ENCODE data around the gene OR51E2. TPM values are rescaled to one million over a fixed set of nuclear protein-coding genes. Genes with fewer than 3 reads are reported as not detected.

The OR51E2 gene
- total RNA-seq, 4 donors from 2014 or later: 0.10 to 0.30 TPM; not detected in 2

DNA sequence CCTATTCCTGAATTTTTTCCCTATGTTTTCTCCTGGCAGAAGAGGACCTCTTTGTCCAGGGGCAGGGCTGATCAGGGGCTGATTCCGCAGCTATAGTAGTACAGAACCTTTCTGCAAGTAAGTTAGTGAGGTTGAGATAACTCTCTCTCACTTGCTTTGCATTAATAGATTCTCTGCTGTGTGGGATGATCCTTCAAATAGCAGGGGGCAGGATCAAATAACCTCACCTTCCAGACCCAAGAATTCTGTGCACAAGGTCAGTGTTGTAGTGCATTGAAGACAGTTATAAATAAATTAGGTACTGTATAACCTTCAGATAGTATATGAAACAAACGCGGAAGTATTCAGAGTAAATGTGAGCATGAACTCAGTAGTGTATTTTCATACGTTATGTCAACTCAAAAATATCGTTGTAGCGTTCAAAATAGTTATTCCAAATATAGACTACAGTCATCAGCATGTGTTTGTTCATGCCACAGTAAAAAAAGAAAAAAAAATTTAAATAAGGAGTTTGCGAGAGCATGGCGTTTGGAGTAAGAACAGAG lies 7.2 kb upstream of the OR51E2 start:
- intact Hi-C loops (cut with DNase I; ENCODE audit: low total_unique reads): no loop called here
- TF ChIP-seq POLR2A (IDR thresholded peaks at IDR 0.05): no peak
- TF ChIP-seq, protein P1, sequence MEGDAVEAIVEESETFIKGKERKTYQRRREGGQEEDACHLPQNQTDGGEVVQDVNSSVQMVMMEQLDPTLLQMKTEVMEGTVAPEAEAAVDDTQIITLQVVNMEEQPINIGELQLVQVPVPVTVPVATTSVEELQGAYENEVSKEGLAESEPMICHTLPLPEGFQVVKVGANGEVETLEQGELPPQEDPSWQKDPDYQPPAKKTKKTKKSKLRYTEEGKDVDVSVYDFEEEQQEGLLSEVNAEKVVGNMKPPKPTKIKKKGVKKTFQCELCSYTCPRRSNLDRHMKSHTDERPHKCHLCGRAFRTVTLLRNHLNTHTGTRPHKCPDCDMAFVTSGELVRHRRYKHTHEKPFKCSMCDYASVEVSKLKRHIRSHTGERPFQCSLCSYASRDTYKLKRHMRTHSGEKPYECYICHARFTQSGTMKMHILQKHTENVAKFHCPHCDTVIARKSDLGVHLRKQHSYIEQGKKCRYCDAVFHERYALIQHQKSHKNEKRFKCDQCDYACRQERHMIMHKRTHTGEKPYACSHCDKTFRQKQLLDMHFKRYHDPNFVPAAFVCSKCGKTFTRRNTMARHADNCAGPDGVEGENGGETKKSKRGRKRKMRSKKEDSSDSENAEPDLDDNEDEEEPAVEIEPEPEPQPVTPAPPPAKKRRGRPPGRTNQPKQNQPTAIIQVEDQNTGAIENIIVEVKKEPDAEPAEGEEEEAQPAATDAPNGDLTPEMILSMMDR (IDR thresholded peaks at IDR 0.05): no peak
- DNase-seq (ENCODE audit: low spot score in 2 of 2): no peak
- no peak overlapping the region for H3K4me3 ChIP-seq (ENCODE audit: low read depth, poor library complexity, severe bottlenecking)
- 61 to 70% methylated on average over 8 of the region's 8 CpGs for WGBS, 2 donors

DNA sequence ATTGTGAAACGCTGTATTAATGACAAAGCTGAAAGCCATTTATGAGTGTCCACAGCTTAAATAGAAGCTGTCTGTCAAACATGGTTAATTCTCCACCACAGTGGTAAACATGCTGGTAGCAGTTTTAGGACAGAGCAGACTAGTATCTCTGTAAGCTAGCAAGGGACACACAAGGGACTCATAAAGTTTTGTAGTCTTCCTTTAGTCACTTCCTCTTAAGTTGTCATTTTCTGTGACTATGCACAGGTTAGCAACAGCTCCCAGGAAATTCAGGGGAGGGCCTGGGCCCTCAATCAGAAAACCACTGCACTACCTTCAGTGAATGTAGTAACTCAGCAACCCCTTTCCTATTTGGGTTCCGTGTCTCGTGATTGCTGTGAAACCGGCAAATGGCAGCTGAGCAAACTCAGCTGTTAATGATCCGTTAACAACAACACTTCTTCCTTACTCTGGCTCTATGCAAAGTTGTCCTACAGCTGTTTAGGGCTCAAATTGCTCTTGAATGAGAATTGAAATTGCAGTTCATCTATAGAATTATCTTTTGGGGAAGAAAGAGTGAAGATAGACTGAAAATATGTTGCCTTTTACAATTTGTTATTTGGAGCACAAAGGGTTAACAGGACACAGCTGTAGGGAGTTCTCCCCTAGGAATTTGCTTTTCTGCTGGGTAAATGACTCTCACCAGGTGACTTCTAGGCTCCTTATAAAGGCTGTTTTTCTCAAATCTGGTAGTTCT lies 6.6 kb upstream of the OR51E2 start, which contains the start of gene MMP26:
MMP26 (plus strand) TSS at position 731 of the 736 bp plus-strand sequence.
- TF ChIP-seq POLR2A (IDR thresholded peaks at IDR 0.05): no peak
- TF ChIP-seq, protein P1 (IDR thresholded peaks at IDR 0.05): no peak
- no peak for DNase-seq (ENCODE audit: low spot score in 2 of 2)
- no peak within 1 kb of the TSS for H3K4me3 ChIP-seq (ENCODE audit: low read depth, poor library complexity, severe bottlenecking)
- WGBS, 2 donors: 30 to 40% methylated on average over 5 of the region's 5 CpGs
- intact Hi-C loops (cut with DNase I; ENCODE audit: low total_unique reads): no loop called here

DNA sequence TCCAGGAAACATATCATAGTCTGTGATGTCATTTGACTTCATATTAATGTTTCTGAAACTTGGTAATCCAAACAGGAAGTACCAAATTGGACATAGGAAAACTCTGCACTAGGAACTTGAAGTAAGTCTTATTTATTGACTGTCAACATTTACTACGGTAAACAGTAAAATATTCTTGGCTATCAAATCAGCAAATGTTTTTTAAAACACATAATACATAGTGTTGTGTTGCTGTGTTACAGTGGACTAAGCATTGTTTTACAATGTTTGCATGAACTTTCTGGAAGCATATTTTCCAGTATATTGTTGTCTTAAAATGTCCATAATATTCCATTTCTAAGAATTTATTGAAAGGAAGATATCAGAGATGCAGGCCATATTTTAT lies 2.8 kb upstream of the OR51E2 start:
- no peak for DNase-seq (ENCODE audit: low spot score in 2 of 2)
- no peak overlapping the region for H3K4me3 ChIP-seq (ENCODE audit: low read depth, poor library complexity, severe bottlenecking)
- 64 to 72% methylated on average over 1 of the region's 1 CpG for WGBS, 2 donors
- TF ChIP-seq, protein P1 (IDR thresholded peaks at IDR 0.05): no peak
- no peak for TF ChIP-seq POLR2A (IDR thresholded peaks at IDR 0.05)
- intact Hi-C loops (cut with DNase I; ENCODE audit: low total_unique reads): no loop called here

DNA sequence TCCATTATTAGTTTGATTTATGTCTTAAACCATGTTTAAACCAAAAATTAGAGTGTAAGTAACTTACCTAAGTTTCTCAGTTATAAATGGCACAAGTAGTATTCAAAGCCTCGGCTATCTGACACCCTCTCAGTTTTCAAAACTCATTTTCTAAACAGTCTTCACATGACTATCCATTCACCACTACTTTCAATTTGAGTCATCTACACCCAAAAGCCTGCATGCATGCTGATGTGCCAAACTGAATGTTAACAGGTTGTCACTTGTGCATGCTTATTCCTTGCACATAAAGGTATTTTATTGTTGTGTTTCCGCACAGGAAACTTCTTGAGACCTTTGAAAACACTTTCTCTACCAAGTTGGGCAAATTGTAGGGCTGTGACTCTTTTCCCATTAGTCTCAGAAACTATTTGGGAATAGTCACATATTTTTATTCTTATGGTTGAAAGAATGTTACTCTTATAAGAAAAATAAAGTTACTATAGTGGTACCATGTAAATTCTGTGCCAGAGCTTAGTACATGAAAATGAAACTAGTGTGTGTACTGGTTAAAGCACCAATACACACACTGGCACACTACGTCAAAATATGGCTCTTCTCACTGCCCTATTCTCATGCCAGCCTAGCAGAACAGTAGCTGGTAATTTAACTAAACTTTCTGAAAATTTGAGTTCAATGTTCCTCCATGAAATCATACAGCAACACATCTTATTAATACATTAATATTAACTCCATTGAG lies 2.2 kb upstream of the OR51E2 start:
- DNase-seq (ENCODE audit: low spot score in 2 of 2): no peak
- TF ChIP-seq, protein P1 (IDR thresholded peaks at IDR 0.05): no peak
- TF ChIP-seq POLR2A (IDR thresholded peaks at IDR 0.05): no peak
- no peak overlapping the region for H3K4me3 ChIP-seq (ENCODE audit: low read depth, poor library complexity, severe bottlenecking)
- intact Hi-C loops (cut with DNase I; ENCODE audit: low total_unique reads): no loop called here
- WGBS, 2 donors: 77 to 83% methylated on average over 3 of the region's 3 CpGs

DNA sequence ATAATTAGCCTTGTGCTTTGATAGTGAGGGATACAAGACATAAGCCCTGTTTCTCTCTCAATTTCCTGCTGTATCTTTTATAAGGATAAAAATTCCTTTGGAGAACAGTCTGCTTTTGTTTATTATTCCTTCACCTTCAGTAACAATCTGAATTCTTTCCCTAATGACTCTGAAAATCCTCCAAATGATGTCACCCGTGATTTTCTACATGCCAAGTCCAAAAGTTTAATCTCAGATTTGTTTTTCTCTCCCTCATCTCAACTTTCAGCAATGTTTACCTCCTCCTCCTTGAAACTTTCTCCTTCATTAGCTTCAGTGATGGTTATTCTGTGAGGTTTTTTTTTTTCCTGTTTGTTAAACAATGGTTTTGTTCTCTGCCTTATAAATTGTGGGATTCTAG lies 2.2 kb downstream of the OR51E2 start:
- WGBS, 2 donors: 27 to 35% methylated on average over 1 of the region's 1 CpG
- intact Hi-C loops (cut with DNase I; ENCODE audit: low total_unique reads): no loop called here
- no peak for DNase-seq (ENCODE audit: low spot score in 2 of 2)
- no peak overlapping the region for H3K4me3 ChIP-seq (ENCODE audit: low read depth, poor library complexity, severe bottlenecking)
- TF ChIP-seq, protein P1 (IDR thresholded peaks at IDR 0.05): no peak
- TF ChIP-seq POLR2A (IDR thresholded peaks at IDR 0.05): no peak
